Endothelial cell of umbilical vein (primary cell): ENCODE measurements around the gene RAB8A. TPM values are rescaled to one million over a fixed set of nuclear protein-coding genes. Genes with fewer than 3 reads are reported as not detected.

Experiments used
- BruUV-seq: library from RNA; stranded (reverse); fragments of 400-500 nt; replicated peaks from 2 replicates; lab custom pipeline; 2021; lab: Mats Ljungman, UMichigan
- CTCF ChIA-PET: fragments of 300-600, 350-600 bp; sonication (Branson Sonifier 250); formaldehyde crosslinking; loops from one replicate; lab custom pipeline; 2021; ENCODE audit warnings: antibody characterized with exemption, inconsistent platforms; lab: Charles Lee
- POLR2A ChIA-PET: fragments of 300-600, 350-600 bp; sonication (Branson Sonifier 250); formaldehyde crosslinking; loops from one replicate; lab custom pipeline; 2021; ENCODE audit warnings: antibody characterized with exemption, inconsistent platforms; lab: Charles Lee
- DNase-seq: peaks from one replicate; pipeline ENCODE4 v3.0.0-alpha.2; 2011; ENCODE audit warnings: low read depth, low spot score
- FAIRE-seq: peaks from 2 replicates; lab custom pipeline; 2011; peaks lifted over from hg19 to GRCh38; lab: Jason Lieb, UNC
- H2AFZ ChIP-seq: 2 replicates; pipeline ENCODE4 v1.6.0; 2012; ENCODE audit warnings: low read depth, low read length, control low read depth, inconsistent platforms
- H3K27ac ChIP-seq: 2 replicates; pipeline ENCODE4 v1.5.1; 2011; ENCODE audit warnings: low read depth, mild to moderate bottlenecking, control low read depth, low read length, moderate library complexity; ENCODE audit not compliant: insufficient read depth
- H3K27me3 ChIP-seq, 2 experiments: 2 replicates each; pipeline versions ENCODE4 v1.6.0 to v1.6.1; 2011; ENCODE audit warnings: low read length in 2 of 2, mixed read lengths in 1 of 2; ENCODE audit not compliant: control insufficient read depth in 2 of 2, insufficient read depth in 2 of 2
- H3K36me3 ChIP-seq, 2 experiments: 2 replicates in 1 of 2; 3 replicates in 1 of 2; pipeline ENCODE4 v1.5.1; 2011; ENCODE audit warnings: low read length in 2 of 2, mild to moderate bottlenecking in 1 of 2, moderate library complexity in 1 of 2; ENCODE audit not compliant: control insufficient read depth in 2 of 2, insufficient read depth in 2 of 2; ENCODE audit errors: extremely low read depth in 1 of 2
- H3K4me1 ChIP-seq: 3 replicates; pipeline ENCODE4 v1.5.1; 2011; ENCODE audit warnings: mild to moderate bottlenecking, low read length; ENCODE audit not compliant: control insufficient read depth, insufficient read depth; ENCODE audit errors: extremely low read depth
- H3K4me2 ChIP-seq: 2 replicates; pipeline ENCODE4 v1.6.1; 2011; ENCODE audit warnings: low read length, control low read depth, mixed read lengths; ENCODE audit not compliant: insufficient read depth
- H3K4me3 ChIP-seq, 3 experiments: fragments of 200-600 bp in 1 of 3; sonication (generic), shearing (Covaris generic) in 1 of 3; replicated peaks in 1 of 3; 2 replicates each; pipeline ENCODE4 v1.5.1; 2011 to 2016; ENCODE audit warnings: control low read depth in 3 of 3, low read length in 3 of 3, mild to moderate bottlenecking in 2 of 3, inconsistent platforms in 1 of 3, low read depth in 1 of 3, moderate library complexity in 1 of 3; ENCODE audit not compliant: insufficient read depth in 1 of 3
- H3K79me2 ChIP-seq: 2 replicates; pipeline ENCODE4 v1.6.0; 2012; ENCODE audit warnings: low read length, inconsistent platforms; ENCODE audit not compliant: control insufficient read depth, insufficient read depth
- H3K9ac ChIP-seq: replicated peaks from 2 replicates; pipeline ENCODE3; 2011; ENCODE audit warnings: low read length, control low read depth; ENCODE audit not compliant: insufficient read depth; ENCODE audit errors: extremely low read depth
- H3K9me1 ChIP-seq: replicated peaks from 3 replicates; pipeline ENCODE4 v1.6.0; 2011; ENCODE audit warnings: mild to moderate bottlenecking, low read length; ENCODE audit not compliant: control insufficient read depth, insufficient read depth; ENCODE audit errors: extremely low read depth
- H3K9me3 ChIP-seq: replicated peaks from 2 replicates; pipeline ENCODE4 v1.5.1; 2012; ENCODE audit warnings: low read length, inconsistent platforms; ENCODE audit not compliant: control insufficient read depth, insufficient read depth
- H4K20me1 ChIP-seq: replicated peaks from 2 replicates; pipeline ENCODE3; 2011; ENCODE audit warnings: mild to moderate bottlenecking, low read length; ENCODE audit not compliant: control insufficient read depth, insufficient read depth; ENCODE audit errors: extremely low read depth
- EZH2 ChIP-seq: IDR thresholded peaks from 2 replicates; pipeline ENCODE4 v1.6.1; 2012; ENCODE audit warnings: borderline replicate concordance, low read depth, mild to moderate bottlenecking, moderate library complexity, low read length, inconsistent platforms; ENCODE audit not compliant: severe bottlenecking
- FOS ChIP-seq: IDR thresholded peaks from 2 replicates; pipeline ENCODE4 v1.6.1; 2011; ENCODE audit warnings: mild to moderate bottlenecking, low read length, moderate library complexity, borderline replicate concordance; ENCODE audit not compliant: insufficient read depth
- GATA2 ChIP-seq: IDR thresholded peaks from 2 replicates; pipeline ENCODE4 v1.7.0; 2011; ENCODE audit warnings: low read depth, mild to moderate bottlenecking, moderate library complexity, mixed read lengths, low read length; ENCODE audit not compliant: insufficient read length, insufficient read depth
- JUN ChIP-seq: IDR thresholded peaks from 2 replicates; pipeline ENCODE4 v1.6.1; 2011; ENCODE audit warnings: borderline replicate concordance, low read depth; ENCODE audit not compliant: insufficient read length, insufficient read depth
- MYC ChIP-seq: IDR thresholded peaks from one replicate; pipeline ENCODE4 v1.6.1; 2011; ENCODE audit warnings: mild to moderate bottlenecking, low read depth, low read length
- POLR2A ChIP-seq: IDR thresholded peaks from 2 replicates; pipeline ENCODE4 v1.6.1; 2012; ENCODE audit warnings: low read depth, mild to moderate bottlenecking, control low read depth, low read length
- POLR2AphosphoS5 ChIP-seq: IDR thresholded peaks from 2 replicates; pipeline ENCODE4 v1.6.1; 2012; ENCODE audit warnings: low read depth, mild to moderate bottlenecking, control low read depth, low read length, moderate library complexity; ENCODE audit not compliant: insufficient read depth
- dilution Hi-C: fragments of 300-500 bp; cut with MboI; formaldehyde crosslinking; loops from one replicate; pipeline ENCODE4 v1.15.0; 2019; ENCODE audit warnings: low sequenced_read_pairs; ENCODE audit not compliant: extremely low pct_ligation_motif_present
- intact Hi-C: fragments of 100-400 bp; cut with micrococcal nuclease; formaldehyde crosslinking; loops from one replicate; pipeline ENCODE4 v1.10.0; 2022
- polyA plus RNA-seq, 4 experiments: library from polyadenylated mRNA; depleted of rRNA in 3 of 4; stranded (reverse) in 3 of 4; unstranded in 1 of 4; fragments of >200 nt; gene quantifications; 2 replicates each; pipeline versions ENCODE4 v1.2.1 to v1.2.3, GENCODE V29; 2011 to 2012; ENCODE audit warnings: missing spikeins in 1 of 4
- total RNA-seq: library from RNA; stranded (reverse); gene quantifications from 2 replicates; pipeline ENCODE4 v1.2.3, GENCODE V29; 2021
- TF ChIP-seq, protein P1 (sequence below): IDR thresholded peaks from 2 replicates; pipeline ENCODE4 v1.6.1; 2011; ENCODE audit not compliant: insufficient read depth, insufficient read length
- TF ChIP-seq, protein P2 (sequence below), 2 donors: IDR thresholded peaks; 1 replicate in 1 of 2; 2 replicates in 1 of 2; pipeline ENCODE4 v1.5.1; 2011; ENCODE audit warnings: low read length in 2 of 2, mild to moderate bottlenecking in 2 of 2, moderate library complexity in 2 of 2, control low read depth in 1 of 2, inconsistent platforms in 1 of 2, low read depth in 1 of 2; ENCODE audit not compliant: insufficient read depth in 1 of 2; ENCODE audit errors: extremely low read depth in 1 of 2

Gene RAB8A
- total and polyA plus RNA-seq, 2 donors (not counting 3 experiments of a cell fraction or from before 2014, with no cell fraction given): 81.5 to 107 TPM

DNA sequence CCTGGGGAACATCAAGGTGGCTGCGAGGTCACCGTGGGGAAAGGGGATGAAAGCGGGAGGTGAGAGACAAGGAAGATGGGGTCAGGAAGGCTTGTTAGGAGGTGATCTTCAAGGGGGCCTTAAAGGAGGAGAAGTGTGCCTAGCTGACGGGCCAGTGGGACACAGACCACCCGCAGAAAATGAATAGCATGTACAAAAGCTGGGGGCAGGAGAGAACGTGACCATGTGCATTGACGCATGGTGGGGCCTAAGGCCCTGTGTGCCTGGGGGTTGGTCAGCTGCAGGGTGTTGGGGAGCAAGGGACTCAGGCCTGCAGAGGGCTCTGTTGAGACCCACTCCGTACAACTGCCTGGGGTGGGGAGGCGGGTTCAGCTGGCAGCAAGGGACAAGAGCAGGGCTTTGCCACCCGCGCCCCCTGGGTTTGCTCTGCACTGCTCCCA lies 5.9 kb downstream of the RAB8A start:
- no peaks in the 10 kb centered on the region for H3K9me3 ChIP-seq
- DNase-seq (no peak), FAIRE-seq (no peak)
- H3K9ac ChIP-seq: no peak overlapping the region
- H4K20me1 ChIP-seq: no peaks in the 10 kb centered on the region
- no peaks in the 10 kb centered on the region for H3K9me1 ChIP-seq
- BruUV-seq: no TSS peak
- no peaks in the 10 kb centered on the region for H3K27me3 ChIP-seq
- H3K36me3 ChIP-seq: peaks cover 6 to 30% of the 10 kb centered on the region in 2 experiments
- dilution Hi-C loops (no loop called here), intact Hi-C loops (no loop called here)
- H3K27ac ChIP-seq: no peak overlapping the region
- H2AFZ ChIP-seq: no peak overlapping the region
- H3K4me2 ChIP-seq: no peak overlapping the region
- H3K4me3 ChIP-seq: no peak overlapping the region
- POLR2A ChIA-PET: no interaction called here
- TF ChIP-seq FOS: no peak
- TF ChIP-seq, protein P1, sequence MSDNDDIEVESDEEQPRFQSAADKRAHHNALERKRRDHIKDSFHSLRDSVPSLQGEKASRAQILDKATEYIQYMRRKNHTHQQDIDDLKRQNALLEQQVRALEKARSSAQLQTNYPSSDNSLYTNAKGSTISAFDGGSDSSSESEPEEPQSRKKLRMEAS: no peak
- no peak for TF ChIP-seq MYC
- no peak for TF ChIP-seq GATA2
- TF ChIP-seq JUN: no peak
- no peak for TF ChIP-seq POLR2AphosphoS5
- TF ChIP-seq POLR2A: no peak
- no peak for TF ChIP-seq EZH2
- TF ChIP-seq, protein P2, sequence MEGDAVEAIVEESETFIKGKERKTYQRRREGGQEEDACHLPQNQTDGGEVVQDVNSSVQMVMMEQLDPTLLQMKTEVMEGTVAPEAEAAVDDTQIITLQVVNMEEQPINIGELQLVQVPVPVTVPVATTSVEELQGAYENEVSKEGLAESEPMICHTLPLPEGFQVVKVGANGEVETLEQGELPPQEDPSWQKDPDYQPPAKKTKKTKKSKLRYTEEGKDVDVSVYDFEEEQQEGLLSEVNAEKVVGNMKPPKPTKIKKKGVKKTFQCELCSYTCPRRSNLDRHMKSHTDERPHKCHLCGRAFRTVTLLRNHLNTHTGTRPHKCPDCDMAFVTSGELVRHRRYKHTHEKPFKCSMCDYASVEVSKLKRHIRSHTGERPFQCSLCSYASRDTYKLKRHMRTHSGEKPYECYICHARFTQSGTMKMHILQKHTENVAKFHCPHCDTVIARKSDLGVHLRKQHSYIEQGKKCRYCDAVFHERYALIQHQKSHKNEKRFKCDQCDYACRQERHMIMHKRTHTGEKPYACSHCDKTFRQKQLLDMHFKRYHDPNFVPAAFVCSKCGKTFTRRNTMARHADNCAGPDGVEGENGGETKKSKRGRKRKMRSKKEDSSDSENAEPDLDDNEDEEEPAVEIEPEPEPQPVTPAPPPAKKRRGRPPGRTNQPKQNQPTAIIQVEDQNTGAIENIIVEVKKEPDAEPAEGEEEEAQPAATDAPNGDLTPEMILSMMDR (IDR thresholded peaks at IDR 0.05; ENCODE audit: extremely low read depth in 1 of 2, insufficient read depth in 1 of 2, low read depth in 1 of 2, low read length in 2 of 2): no peak
- CTCF ChIA-PET: interaction anchor here (0.8 to 1.7 kb wide), 3 partner anchors 33 to 76 kb away, joined by 4 to 8 read pairs (median 4); no protein-coding TSS in a partner anchor
- H3K79me2 ChIP-seq: peaks cover 35% of the 10 kb centered on the region
- peaks cover 6% of the 10 kb centered on the region for H3K4me1 ChIP-seq
